Stimulated activated CD4-positive, alpha-beta T cell treated with anti-CD3 and anti-CD28 coated beads, Interleukin-2, amount 100 ng/mL, for 24 hours (primary cell): ENCODE data around the gene FOXA3.
"Not testable (repeated sequence)": the region's sequence is repeated elsewhere in the genome, so short reads cannot be mapped to it uniquely, and the experiment has no call there.

ENCODE experiments used
- DNase-seq, 2 donors: peaks; one replicate each; pipeline ENCODE4 v3.0.0-alpha.2; 2020

Gene FOXA3

DNA sequence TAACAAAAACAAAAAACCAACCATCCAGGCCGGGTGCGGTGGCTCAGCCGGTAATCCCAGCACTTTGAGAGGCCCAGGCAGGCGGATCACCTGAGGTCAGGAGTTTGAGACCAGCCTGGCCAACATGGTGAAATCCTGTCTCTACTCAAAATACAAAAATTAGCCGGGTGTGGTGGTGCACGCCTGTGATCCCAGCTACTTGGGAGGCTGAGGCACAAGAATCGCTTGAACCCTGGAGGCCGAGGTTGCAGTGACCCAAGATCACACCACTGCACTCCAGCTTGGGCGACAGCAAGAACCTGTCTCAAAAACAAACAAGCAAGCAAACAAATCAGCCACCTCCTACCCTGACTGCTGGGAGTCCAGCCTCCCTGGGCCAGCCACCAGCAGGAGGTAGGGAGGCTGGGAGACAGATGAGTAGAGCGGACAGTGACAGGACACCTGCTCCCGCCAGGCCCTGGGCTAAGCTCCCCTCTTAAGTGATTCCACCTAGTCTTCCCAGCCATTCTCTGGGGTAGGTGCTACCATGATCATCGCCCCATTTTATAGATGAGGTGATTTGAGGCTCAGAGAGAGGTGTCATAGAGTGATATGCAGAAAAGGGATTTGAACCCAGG, 32.0 kb downstream of the FOXA3 start:
- DNase-seq: not testable (repeated sequence)

GRCh38 chr19:45897261-45897812, 33.2 kb downstream of the FOXA3 start:
- DNase-seq: no peak

GRCh38 chr19:45899253-45899652, 35.1 kb downstream of the FOXA3 start:
- no peak for DNase-seq

- DNase-seq: no peak
Observed at GRCh38 chr19:45899919-45900589, 35.9 kb downstream of the FOXA3 start.

GRCh38 chr19:45900738-45901431, 36.8 kb downstream of the FOXA3 start:
- DNase-seq: no peak

DNA sequence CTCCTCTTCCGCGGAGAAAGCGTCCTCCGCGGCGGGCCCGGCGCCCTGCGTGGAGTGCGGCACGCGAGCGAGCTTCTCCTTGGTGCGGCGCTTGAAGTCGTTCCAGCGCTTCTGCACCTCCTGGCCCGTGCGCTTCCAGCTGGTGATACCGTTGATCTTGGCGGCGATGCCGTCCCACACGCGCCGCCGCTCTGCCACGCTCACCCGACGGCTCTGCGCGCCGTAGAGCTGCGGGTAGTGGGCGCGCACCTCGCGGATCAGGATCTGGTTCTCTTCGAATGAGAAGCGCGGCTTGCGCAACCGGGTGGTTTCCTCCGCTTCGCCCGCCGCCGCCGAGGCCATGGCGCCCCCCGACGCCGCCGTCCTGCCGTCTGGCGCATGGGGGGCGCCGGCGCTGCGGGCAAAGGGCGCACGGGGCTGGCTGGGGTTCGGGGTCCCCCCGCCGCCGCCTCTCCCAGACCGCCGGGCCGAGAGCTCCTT, 37.3 kb downstream of the FOXA3 start:
- DNase-seq: peak in 1 of 2 donors; percentile 48

DNA sequence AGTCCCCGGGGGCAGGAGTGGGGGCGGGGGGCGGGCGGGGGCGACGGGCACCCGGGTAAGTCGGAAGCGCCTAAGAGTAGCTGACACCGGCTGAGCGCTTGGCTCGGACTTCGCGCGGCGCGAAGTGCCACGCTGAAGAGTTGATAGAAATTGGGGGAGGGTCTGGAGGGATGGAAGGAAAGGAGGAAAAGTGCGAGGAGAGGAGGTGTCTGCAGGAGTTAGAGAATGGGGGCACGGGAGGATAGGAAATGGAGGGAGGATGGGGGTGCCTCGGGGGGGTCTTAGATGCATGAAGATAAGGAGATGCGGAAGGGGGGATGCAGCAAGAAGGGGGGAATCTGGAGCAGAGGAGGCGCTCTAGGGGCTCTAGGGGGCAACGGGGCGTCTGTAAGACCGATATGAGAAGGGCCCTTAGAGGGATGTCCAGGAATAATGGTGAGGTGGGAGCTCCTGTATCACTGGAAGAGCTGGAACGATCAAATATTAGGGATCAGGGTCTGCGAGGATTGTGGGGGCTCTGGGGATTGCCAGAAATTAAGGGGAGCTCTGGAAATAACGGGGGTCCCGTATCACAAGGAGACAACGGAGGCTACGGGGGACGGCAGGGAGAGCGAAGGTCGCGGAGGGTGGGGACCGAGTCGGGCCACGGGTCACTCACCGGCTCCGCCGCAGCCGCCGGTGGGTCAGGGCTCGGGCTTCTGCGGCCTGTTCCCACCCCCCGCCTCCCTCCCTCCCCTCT, 38.0 kb downstream of the FOXA3 start, which contains the start of gene MYPOP:
MYPOP (minus strand) TSS at position 702 of the 739 bp plus-strand sequence. CDS start 840 bp downstream, outside the sequence.
- DNase-seq: no peak

- DNase-seq: peak; percentile 99 to 100
Observed at GRCh38 chr19:45902651-45903625, 38.8 kb downstream of the FOXA3 start.

- DNase-seq: no peak
Observed at GRCh38 chr19:45905011-45905410, 40.9 kb downstream of the FOXA3 start.

- DNase-seq: no peak
Observed at GRCh38 chr19:45906221-45906620, 42.1 kb downstream of the FOXA3 start.

DNA sequence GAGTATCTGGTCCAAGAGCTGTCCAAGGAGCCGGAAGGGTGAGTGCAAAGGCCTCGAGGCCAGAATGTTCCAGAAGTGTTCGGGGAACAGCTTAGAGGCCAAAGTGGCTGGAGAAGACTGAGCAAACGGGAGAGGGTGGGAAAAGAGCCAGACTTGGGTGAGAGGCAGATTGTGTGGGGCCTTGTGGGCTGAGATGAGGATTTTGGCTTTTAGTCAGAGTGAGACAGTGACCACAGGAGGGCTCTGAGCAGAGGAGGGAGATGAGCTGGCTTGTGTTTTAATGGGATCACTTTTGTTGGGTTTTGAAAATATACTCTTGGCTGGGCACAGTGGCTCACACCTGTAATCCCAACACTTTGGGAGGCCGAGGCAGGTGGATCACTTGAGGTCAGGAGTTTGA, 44.8 kb downstream of the FOXA3 start:
- DNase-seq: no peak

GRCh38 chr19:45911291-45911690, 47.2 kb downstream of the FOXA3 start:
- DNase-seq: no peak

GRCh38 chr19:45913874-45914830, 50.0 kb downstream of the FOXA3 start, which contains the start of gene NANOS2:
TSS of gene NANOS2 (minus strand) at chr19:45914778. CDS start at chr19:45914693, 85 bp downstream.
- no peak for DNase-seq

DNA sequence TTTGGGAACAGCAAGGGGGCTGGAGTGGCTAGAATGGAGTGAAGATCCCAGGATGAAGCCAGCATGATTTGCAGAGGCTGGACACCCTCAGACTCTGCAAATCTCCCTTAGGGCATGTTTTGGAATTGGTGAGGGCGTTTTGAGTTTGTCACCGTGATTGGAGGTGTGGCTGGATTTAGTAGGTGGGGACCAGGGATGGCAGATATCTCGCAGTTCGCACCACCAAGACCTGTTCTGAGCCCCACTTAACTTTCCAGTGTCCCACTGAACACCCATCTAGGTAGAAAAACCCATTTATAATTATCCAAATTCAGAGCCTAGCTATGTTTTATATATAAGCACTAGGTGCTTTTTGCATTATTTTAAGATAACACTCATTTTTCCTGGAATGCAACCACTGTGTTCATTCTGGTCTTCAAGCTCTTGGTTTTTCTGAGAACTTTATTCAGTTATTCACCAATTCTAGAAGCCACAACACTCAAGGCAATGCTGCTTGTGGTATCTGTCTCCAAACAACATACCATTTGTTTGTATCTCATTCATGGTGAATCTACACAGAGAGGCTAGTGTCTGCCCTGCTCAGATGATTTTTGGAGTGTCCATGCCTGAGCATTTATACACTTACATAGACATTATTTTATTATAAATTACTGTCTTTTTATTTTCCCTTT, 53.4 kb downstream of the FOXA3 start:
- no peak for DNase-seq

DNA sequence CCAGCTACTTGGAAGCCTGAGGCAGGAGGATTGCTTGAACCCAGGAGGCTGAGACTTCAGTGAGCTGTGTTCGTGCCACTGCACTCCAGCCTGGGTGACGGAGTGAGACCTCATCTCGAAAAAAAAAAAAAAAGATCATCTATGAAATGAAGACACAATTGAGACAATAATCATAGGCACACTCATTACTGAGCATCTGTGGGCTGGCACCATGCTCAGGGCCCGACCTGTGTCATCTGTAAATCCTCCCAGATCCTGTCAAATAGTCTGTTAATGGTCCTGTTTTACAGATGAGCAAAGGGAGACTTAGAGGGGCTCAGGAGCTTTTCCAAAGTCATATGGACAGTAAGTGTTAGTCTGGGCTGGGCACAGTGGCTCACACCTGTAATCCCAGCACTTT, 54.6 kb downstream of the FOXA3 start:
- DNase-seq: no peak

DNA sequence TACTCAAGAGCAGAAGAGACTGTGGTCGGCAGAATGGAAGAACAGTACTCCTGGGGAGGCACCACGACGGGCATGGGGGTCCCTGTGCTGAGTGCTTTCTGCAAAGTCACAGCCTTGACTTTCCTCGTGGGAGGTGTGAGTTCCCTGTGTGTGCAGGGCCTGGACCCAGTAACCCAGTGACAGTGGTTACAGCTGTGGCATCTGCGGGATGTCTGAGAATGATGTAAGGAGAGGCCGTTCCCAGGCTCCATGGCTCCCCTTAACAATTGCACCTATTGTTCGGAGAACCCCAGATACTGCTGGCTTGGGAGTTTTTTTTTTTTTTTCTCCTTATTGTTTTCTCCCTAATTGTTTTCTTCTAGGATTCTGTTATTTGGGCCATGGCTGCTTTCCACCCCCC, 55.6 kb downstream of the FOXA3 start:
- no peak for DNase-seq

DNA sequence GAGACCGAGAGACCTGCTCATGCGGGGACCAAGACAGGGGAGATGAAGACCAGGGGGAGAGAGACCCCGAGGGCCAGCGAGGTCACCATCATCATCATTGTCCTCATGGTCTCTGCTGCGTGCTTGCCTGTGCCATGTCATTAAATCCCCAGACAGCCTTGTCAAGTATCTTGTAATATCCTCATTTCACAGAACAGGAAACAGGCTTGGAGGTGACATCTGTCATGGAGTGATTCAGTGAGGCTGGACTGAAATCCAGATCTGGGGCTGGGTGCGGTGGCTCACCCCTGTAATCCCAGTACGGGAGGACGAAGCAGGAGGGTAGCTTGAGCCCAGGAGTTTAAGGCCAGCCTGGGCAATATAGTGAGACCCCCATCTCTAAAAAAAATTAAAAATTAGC, 56.3 kb downstream of the FOXA3 start:
- DNase-seq: no peak

DNA sequence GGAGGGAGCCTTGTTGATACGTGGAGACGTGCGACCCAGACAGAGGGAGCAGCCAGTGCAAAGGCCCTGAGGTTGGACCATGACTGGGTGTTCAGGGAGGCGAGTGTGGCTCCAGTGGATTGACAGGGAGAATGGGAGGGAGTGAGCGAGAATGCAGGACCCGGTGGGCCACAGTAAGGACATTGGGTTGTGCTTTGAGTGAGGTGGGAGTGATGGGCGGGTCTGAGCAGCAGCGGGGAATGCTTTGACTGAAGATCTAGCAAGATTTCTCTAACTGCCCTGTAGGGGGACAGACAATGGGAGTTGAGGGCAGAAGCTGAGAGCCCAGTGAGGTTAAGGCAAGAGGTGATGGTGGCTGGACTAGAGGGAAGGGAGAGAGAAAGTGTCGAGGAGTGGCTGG, 58.2 kb downstream of the FOXA3 start:
- DNase-seq: no peak
